B cell (primary cell): ENCODE data around the gene TSPO. TPM values are rescaled to one million over a fixed set of nuclear protein-coding genes. Genes with fewer than 3 reads are reported as not detected.

Source experiments
- ATAC-seq: fragments of 200-7000 bp; cut with Tn5 transposase; one replicate; pipeline ENCODE4 v1.10.0; 2021; ENCODE audit warnings: low read depth, mild to moderate bottlenecking, moderate number of reproducible peaks, moderate library complexity
- CTCF ChIA-PET: fragments of 350-600 bp; sonication (Branson Sonifier 250); formaldehyde crosslinking; loops from one replicate; lab custom pipeline; 2021; ENCODE audit warnings: antibody characterized with exemption, inconsistent platforms; lab: Charles Lee
- POLR2A ChIA-PET: fragments of 350-600 bp; sonication (Branson Sonifier 250); formaldehyde crosslinking; loops from one replicate; lab custom pipeline; 2021; ENCODE audit warnings: antibody characterized with exemption; lab: Charles Lee
- DNase-seq: peaks from one replicate; pipeline ENCODE4 v3.0.0; 2013
- H2AFZ ChIP-seq: 2 replicates; pipeline ENCODE4 v1.6.1; 2012; ENCODE audit warnings: mild to moderate bottlenecking, low read depth, low read length; ENCODE audit not compliant: insufficient read depth, poor library complexity, severe bottlenecking
- H3K27ac ChIP-seq, 2 donors: 1 replicate in 1 of 2; 2 replicates in 1 of 2; pipeline ENCODE4 v1.5.1; 2012 to 2013; ENCODE audit warnings: low read length in 2 of 2, mild to moderate bottlenecking in 2 of 2, moderate library complexity in 1 of 2
- H3K27me3 ChIP-seq, 4 experiments: fragments of 200-600 bp in 1 of 4; sonication (generic) in 1 of 4; replicated peaks in 1 of 4; 1 replicate in 2 of 4; 2 replicates in 2 of 4; pipeline versions ENCODE4 v1.6.1 to v1.7.0; 2013 to 2016; ENCODE audit warnings: low read length in 3 of 4, mild to moderate bottlenecking in 2 of 4, mixed read lengths in 1 of 4, moderate library complexity in 1 of 4; ENCODE audit not compliant: insufficient read depth in 4 of 4, control insufficient read depth in 3 of 4; ENCODE audit errors: control extremely low read depth in 1 of 4
- H3K36me3 ChIP-seq, 2 experiments: replicated peaks in 1 of 2; 1 replicate in 1 of 2; 2 replicates in 1 of 2; pipeline versions ENCODE4 v1.6.1 to v1.7.1; 2013; ENCODE audit warnings: low read length in 1 of 2; ENCODE audit not compliant: insufficient read depth in 2 of 2, control insufficient read depth in 1 of 2; ENCODE audit errors: control extremely low read depth in 1 of 2, extremely low read depth in 1 of 2
- H3K4me1 ChIP-seq, 2 donors: fragments of 200-600 bp in 1 of 2; sonication (generic) in 1 of 2; 1 replicate in 1 of 2; 2 replicates in 1 of 2; pipeline versions ENCODE4 v1.5.1 to v1.6.1; 2013 to 2017; ENCODE audit warnings: low read length in 2 of 2; ENCODE audit not compliant: control insufficient read depth in 2 of 2, insufficient read depth in 2 of 2
- H3K4me2 ChIP-seq: replicated peaks from 2 replicates; pipeline ENCODE3; 2012; ENCODE audit warnings: mild to moderate bottlenecking, low read depth, low read length; ENCODE audit not compliant: poor library complexity, severe bottlenecking
- H3K4me3 ChIP-seq, 5 experiments: fragments of 200-600 bp in 1 of 5; sonication (generic) in 1 of 5; 1 replicate in 3 of 5; 2 replicates in 2 of 5; pipeline versions ENCODE4 v1.5.1 to v1.7.0; 2011 to 2016; ENCODE audit warnings: low read length in 4 of 5, mild to moderate bottlenecking in 4 of 5, low read depth in 2 of 5, control low read depth in 1 of 5, moderate library complexity in 1 of 5; ENCODE audit not compliant: insufficient read depth in 1 of 5; ENCODE audit errors: control extremely low read depth in 1 of 5, extremely low read depth in 1 of 5
- H3K79me2 ChIP-seq: fragments of 200-600 bp; sonication (generic); one replicate; pipeline ENCODE4 v1.6.0; 2016; ENCODE audit warnings: low read length; ENCODE audit not compliant: control insufficient read depth, insufficient read depth
- H3K9ac ChIP-seq: fragments of 200-600 bp; sonication (generic); 2 replicates; pipeline ENCODE4 v1.6.1; 2017; ENCODE audit warnings: mild to moderate bottlenecking, low read length, moderate library complexity
- H3K9me3 ChIP-seq, 3 donors: one replicate each; pipeline versions ENCODE4 v1.6.1 to v1.7.1; 2013; ENCODE audit warnings: low read length in 2 of 3; ENCODE audit not compliant: control insufficient read depth in 2 of 3, insufficient read depth in 1 of 3; ENCODE audit errors: control extremely low read depth in 1 of 3
- H4K20me1 ChIP-seq: 2 replicates; pipeline ENCODE4 v1.6.0; 2012; ENCODE audit warnings: mild to moderate bottlenecking, low read length; ENCODE audit not compliant: insufficient read depth, control insufficient read depth, poor library complexity, severe bottlenecking
- H3K27ac Mint-ChIP-seq: one replicate; pipeline ENCODE4 v1.8.0; 2021; ENCODE audit warnings: mixed read lengths
- H3K27me3 Mint-ChIP-seq: one replicate; pipeline ENCODE4 v1.8.0; 2021; ENCODE audit warnings: mixed read lengths
- H3K4me1 Mint-ChIP-seq: one replicate; pipeline ENCODE4 v1.8.0; 2021; ENCODE audit warnings: mixed read lengths
- H3K4me3 Mint-ChIP-seq: one replicate; pipeline ENCODE4 v1.8.0; 2021; ENCODE audit warnings: mixed read lengths
- H3K9me3 Mint-ChIP-seq: one replicate; pipeline ENCODE4 v1.8.0; 2022; ENCODE audit warnings: mixed read lengths; ENCODE audit not compliant: insufficient read depth
- EZH2 ChIP-seq: IDR thresholded peaks from 2 replicates; pipeline ENCODE4 v1.6.1; 2012; ENCODE audit warnings: borderline replicate concordance, low read depth, mild to moderate bottlenecking, moderate library complexity, low read length; ENCODE audit not compliant: insufficient read depth, poor library complexity, severe bottlenecking
- WGBS: methylation state at CpG from one replicate; pipeline ENCODE4 v1.1.5; 2013; ENCODE audit warnings: missing lambda C conversion rate; ENCODE audit not compliant: insufficient coverage; 5-methylcytosine and 5-hydroxymethylcytosine counted together
- intact Hi-C: fragments of 100-400 bp; cut with micrococcal nuclease; formaldehyde crosslinking; loops from one replicate; pipeline ENCODE4 v1.10.0; 2022
- polyA plus RNA-seq: library from polyadenylated mRNA; depleted of rRNA; stranded (reverse); fragments of >200 nt; gene quantifications from 2 replicates; pipeline ENCODE4 v1.2.3, GENCODE V29; 2012
- total RNA-seq, 2 donors: library from RNA; stranded (reverse); fragments of 120-200 nt in 1 of 2; gene quantifications; 1 replicate in 1 of 2; 2 replicates in 1 of 2; pipeline versions ENCODE4 v1.2.3 to v1.2.4, GENCODE V29; 2013 to 2022
- TF ChIP-seq, protein P1 (sequence below): fragments of 200-600 bp; IDR thresholded peaks from one replicate; pipeline ENCODE4 v1.8.0; 2022; ENCODE audit warnings: antibody characterized with exemption, mild to moderate bottlenecking

TSPO gene
- total and polyA plus RNA-seq, 2 donors (not counting 1 experiment from before 2014, with no cell fraction given) = 54.9 to 94.2 TPM

DNA sequence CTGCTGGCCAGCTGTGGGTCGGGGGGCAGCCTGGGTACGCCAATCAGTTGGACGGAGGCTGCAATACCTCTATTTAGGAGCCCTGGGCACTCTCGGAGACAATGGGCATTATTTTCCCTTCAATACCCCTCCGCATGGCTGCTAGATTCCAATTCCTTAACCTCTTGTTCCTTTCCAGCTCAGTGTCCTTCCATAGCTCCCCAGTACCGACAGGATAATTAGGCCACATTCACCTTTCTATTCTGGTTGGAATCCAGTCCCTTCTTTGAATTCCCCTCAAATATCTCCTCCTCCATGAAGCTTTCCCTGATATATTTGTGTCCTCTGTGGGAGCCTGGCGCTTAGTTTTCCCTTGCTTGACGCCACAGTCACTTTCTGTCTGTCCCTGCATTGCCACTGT, 45.1 kb upstream of the TSPO start:
- H3K4me3 Mint-ChIP-seq = no peak overlapping the region
- WGBS = over 99% methylated on average over 8 of the region's 8 CpGs
- no peak overlapping the region for H3K9ac ChIP-seq
- no peaks in the 10 kb centered on the region for H3K9me3 Mint-ChIP-seq
- no peak overlapping the region for H3K27ac Mint-ChIP-seq
- no peak overlapping the region for H3K4me2 ChIP-seq
- ChIA-PET POLR2A (no interaction called here), CTCF (no interaction called here)
- peaks cover 4% of the 10 kb centered on the region for H3K4me1 Mint-ChIP-seq
- no peak for DNase-seq
- no peak for ATAC-seq
- no peak overlapping the region for H2AFZ ChIP-seq
- TF ChIP-seq, protein P1, sequence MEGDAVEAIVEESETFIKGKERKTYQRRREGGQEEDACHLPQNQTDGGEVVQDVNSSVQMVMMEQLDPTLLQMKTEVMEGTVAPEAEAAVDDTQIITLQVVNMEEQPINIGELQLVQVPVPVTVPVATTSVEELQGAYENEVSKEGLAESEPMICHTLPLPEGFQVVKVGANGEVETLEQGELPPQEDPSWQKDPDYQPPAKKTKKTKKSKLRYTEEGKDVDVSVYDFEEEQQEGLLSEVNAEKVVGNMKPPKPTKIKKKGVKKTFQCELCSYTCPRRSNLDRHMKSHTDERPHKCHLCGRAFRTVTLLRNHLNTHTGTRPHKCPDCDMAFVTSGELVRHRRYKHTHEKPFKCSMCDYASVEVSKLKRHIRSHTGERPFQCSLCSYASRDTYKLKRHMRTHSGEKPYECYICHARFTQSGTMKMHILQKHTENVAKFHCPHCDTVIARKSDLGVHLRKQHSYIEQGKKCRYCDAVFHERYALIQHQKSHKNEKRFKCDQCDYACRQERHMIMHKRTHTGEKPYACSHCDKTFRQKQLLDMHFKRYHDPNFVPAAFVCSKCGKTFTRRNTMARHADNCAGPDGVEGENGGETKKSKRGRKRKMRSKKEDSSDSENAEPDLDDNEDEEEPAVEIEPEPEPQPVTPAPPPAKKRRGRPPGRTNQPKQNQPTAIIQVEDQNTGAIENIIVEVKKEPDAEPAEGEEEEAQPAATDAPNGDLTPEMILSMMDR = no peak
- TF ChIP-seq EZH2 = no peak
- no peak overlapping the region for H3K4me3 ChIP-seq
- peaks cover 19% of the 10 kb centered on the region for H3K27me3 Mint-ChIP-seq
- no peaks in the 10 kb centered on the region for H4K20me1 ChIP-seq
- intact Hi-C loops = no loop called here
- peaks cover 0 to 36% (median 9%) of the 10 kb centered on the region in 4 experiments for H3K27me3 ChIP-seq
- H3K27ac ChIP-seq = no peak overlapping the region
- no peaks in the 10 kb centered on the region for H3K36me3 ChIP-seq
- H3K79me2 ChIP-seq = peaks cover under 1% of the 10 kb centered on the region
- H3K4me1 ChIP-seq = peaks cover 9 to 12% of the 10 kb centered on the region in 2 donors
- H3K9me3 ChIP-seq = no peaks in the 10 kb centered on the region

DNA sequence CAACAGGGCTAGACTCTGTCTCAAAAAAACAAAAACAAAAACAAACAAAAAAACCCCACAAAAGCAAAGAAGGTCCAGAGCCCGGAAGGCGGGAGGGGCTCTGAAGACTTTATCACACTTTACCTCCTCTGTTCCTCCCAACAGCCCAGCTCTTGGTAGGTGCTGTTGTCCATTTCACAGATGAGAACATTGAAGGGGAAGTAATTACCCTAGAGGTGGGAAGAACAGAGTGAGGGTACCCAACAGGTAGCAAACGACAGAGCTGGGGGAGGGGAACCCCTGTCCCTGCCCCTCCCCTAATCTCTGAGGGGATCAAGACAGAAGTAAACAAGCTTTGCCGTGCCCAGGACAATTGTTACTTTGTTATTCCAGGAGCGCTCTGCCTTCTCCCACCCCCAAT, 41.8 kb upstream of the TSPO start:
- Mint-ChIP-seq H3K9me3 (no peaks in the 10 kb centered on the region), H3K4me3 (peak overlapping the region; percentile 47), H3K4me1 (peaks cover 18% of the 10 kb centered on the region), H3K27me3 (peaks cover 35% of the 10 kb centered on the region), H3K27ac (no peak overlapping the region)
- ChIA-PET CTCF (interaction anchor here (1.1 to 2.0 kb wide), 5 partner anchors 12 to 28 kb away, joined by 4 to 9 read pairs (median 5); no protein-coding TSS in a partner anchor), POLR2A (no interaction called here)
- Histone ChIP-seq H3K79me2 (peaks cover 9% of the 10 kb centered on the region), H3K9me3 (peaks cover 0 to 9% (median 0%) of the 10 kb centered on the region in 3 donors), H3K9ac (no peak overlapping the region), H3K27ac (no peak overlapping the region), H3K4me1 (peaks cover 23 to 32% of the 10 kb centered on the region in 2 donors), H3K4me2 (no peak overlapping the region), H3K4me3 (no peak overlapping the region), H3K27me3 (peaks cover 0 to 62% (median 30%) of the 10 kb centered on the region in 4 experiments), H3K36me3 (no peaks in the 10 kb centered on the region), H2AFZ (no peak overlapping the region), H4K20me1 (peaks cover 2% of the 10 kb centered on the region)
- no peak for TF ChIP-seq EZH2
- TF ChIP-seq, protein P1 = no peak
- intact Hi-C loops = no loop called here
- DNase-seq (no peak), ATAC-seq (no peak)
- WGBS = no CpG with 5 or more reads among the region's 5 CpGs
